Bone marrow (tissue), 2 donors: ENCODE results near the gene MYO1A.
"Not testable (repeated sequence)": the region's sequence is repeated elsewhere in the genome, so short reads cannot be mapped to it uniquely, and the experiment has no call there.

ENCODE experiments used
- DNase-seq, 2 donors: peaks; one replicate each; lab custom pipeline; 2025; lab: John Stamatoyannopoulos, UW

The MYO1A gene

DNA sequence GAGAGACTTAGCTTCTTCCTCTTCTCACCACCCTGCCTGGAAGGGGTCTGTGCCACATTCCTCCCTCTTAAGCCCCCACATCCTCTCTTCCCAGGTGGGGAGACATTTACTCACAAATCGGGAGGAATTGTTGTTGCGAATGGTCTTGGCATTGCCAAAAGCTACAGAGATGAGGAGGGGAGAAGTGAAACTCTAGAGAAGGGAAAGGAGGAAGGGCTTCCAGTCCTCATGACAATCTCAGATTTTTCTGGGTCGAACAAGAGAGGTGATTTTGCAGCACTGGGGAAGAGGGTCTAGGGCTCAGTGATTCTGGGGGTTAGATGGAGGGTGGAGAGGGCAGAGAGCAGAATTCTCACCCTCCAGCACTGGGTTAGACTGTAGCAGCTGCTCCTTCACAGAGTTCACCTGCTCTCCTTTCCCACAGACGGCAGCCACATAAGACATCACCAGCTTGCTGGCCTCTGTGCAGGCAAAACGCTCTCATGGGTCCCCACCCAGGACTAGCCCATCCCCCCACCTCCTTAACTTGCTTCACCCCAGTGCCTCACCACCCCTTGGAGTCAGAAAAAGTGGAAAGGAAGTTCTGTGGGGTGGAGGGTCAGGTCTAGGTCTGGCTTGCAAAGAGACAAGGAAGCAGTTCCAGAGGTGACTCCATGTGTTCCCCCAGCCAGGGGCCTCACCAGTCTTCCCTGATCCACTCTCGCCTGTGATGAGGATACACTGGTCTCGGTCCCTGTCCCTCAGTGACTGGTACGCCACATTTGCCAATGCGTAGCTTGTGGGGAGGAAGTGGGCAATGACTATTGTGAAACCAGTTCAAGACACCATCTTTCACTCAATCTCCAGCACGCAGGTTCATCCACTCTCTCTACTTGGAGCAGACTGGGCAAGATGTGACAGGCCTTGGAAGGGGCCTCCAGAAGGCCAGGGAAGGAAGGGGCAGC lies 2.7 kb downstream of the MYO1A start:
- peak in 1 of 2 donors; percentile 27 for DNase-seq

DNA sequence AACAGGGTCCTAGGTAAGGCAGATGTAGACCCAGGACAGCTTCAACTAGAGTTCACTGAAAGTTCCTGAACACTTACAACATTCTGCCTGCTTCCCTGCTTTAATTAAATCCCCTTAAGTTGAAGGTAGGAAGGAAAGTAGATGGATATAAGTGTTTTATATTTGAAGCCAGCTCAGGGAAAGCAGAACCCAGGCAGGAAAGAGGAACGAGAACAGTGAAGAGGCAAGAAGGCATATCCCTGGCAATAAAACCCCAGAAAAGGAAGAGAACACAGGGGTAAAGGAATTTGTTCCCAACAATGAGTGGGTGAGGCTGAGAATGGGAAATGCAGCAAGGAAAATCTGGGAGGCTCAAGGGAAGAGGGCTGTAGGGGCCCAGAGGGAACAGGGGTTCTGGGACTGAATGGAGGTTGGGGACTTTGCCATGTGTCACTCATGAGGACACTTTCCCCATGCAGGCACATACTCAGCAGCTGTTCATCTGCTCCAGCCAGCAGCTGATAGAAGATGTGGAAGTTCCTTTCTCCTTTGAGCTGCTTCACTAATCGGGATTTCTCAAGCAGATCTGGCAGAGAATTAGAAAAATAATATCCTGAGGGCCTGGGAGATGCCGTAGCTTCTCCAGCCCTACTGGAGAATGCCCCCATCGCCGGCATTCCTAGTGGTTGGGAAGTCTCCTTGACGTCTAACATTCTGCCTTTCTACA lies 3.7 kb downstream of the MYO1A start:
- no peak for DNase-seq

DNA sequence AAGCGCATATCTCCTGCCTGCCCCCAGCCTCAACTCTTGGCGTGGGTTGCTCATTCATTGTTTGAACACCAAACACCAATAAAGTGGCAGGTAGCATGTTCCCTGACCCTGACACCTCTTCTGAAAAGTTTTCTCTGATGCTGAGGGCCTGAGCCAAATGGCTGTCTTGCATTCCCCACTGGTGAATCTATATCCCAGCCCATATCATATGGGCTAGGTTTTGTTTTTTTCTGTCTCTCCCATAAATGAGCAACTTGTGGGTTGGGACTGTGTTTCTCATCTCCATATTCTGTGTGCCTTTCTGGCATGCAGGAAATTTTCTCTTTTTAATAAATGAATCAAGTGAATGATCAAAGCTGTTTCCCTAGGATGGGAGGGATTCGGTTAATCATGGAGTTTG lies 5.0 kb downstream of the MYO1A start:
- no peak for DNase-seq

DNA sequence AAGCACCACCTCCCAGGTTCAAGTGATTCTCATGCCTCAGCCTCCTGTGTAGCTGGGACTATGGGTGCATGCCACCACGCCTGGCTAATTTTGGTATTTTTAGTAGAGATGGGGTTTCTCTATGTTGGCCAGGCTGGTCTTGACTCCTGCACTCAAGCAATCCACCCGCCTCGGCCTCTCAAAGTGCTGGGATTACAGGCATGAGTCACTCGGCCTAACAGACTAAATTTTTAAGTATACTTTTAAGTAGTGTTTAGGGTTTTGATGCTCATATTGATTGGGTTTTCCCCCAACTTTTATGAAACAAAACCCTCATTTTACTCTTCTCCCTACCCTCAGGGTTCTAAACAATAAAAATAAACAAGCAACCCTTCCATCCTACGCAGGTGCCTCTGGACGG lies 5.5 kb downstream of the MYO1A start:
- DNase-seq: no peak

DNA sequence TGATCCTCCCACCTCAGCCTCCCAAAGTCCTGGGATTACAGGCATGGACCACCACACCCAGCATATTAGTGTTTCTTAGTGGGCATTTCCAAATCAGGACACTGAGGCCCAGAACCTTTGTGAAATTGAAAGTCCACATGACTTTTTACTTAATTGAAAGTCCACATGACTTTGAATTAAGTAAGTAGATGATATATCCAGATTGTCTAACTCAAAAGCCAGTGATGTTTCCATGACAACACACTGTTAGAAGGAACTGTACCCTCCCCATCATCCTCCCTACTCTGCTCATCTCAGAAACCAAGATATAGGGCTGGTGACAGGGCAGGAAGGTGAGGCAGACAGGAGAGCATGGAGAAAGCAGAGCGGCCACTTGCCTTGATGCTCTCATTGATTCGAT lies 7.2 kb downstream of the MYO1A start:
- DNase-seq: no peak

DNA sequence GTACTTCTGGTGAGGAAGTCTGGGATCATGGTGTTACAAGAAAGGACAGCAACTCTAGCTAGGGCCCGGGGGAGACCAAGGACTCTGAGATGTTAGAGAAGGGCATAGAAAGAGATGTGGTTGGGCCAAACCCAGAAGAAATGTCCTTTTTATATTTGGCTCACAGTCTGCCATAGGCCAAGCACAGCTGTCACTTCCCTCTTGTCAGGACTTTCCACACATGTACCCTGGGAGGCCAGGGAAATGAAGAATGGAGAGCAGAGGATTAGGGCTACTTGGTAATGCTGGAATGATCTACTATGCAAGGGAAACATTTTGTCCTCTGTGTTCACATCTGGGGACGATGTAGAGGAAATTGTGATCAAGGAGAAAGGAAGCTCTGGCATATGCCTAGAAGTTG lies 9.2 kb downstream of the MYO1A start:
- no peak for DNase-seq

DNA sequence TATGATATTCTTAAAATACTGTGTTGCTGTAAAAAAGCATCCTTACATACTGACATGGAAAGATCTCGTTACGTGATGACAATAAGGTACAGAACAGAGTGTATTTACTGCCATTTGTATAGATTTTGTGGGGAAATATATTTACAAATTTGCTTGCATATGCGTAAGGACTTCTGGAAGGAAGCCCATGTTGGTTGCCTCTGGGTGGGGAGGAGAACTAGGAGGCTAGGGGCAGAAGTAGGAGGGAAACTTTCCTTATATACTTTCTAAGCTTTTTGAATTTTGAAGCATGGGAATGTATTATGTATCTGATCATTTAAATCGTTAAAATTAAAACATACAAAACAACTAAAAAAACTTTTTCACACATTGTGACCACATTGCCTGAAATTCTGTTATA lies 9.7 kb downstream of the MYO1A start:
- no peak for DNase-seq

DNA sequence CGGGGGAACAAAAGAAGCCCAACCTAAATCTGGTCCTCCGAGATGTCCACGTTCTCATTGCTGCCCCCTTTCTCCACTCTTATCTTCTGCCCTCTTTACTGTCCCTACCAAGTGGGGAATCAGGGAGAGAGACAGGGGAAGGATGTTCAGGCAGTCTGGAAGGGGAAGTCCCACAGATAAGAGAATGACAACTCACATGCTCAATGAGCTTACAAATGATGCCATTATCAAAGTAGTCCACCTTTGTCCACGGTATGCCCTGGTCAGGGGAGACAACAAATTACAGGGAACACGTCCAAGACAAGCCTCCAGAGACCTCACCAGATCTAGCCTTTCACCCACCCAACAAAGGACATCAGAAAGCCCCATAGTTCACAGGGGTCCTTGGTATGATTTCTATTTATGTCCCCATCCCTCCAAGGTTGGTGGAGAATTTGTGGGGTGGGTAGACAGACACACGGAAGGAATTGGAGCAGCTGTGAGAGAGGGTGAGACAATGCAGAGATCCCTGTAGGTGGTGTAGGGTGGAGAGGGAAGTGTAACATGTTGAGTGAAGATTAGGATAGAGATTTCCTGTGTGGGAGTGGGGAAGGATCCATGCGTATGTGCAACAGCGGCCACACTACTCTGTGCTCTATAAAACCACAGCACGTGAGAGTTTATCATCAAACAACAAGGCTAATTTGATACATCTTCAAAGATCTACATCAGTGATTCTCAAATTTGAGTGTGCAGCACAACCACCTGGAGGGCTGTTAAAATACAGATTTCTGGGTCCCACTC lies 10.7 kb downstream of the MYO1A start:
- no peak for DNase-seq

DNA sequence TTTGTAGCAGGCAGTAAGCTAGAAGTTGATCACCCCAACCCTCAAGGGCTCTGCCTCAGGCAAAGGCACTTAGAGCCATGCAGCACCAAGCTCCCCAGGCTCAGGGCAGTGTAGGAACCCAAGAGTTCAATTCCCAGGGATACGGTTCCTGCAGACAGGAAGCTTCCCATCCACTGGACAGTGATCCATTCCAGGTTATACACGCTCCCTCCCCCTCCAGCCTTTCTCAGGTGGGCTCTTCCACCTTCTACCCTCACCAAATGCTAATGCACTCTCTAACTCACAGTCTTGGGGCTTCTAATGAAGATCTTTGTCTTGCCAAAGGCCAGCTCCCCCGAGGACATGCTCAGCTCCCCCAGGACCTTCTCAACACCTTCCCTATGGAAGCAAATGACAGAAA lies 12.7 kb downstream of the MYO1A start:
- no peak for DNase-seq

DNA sequence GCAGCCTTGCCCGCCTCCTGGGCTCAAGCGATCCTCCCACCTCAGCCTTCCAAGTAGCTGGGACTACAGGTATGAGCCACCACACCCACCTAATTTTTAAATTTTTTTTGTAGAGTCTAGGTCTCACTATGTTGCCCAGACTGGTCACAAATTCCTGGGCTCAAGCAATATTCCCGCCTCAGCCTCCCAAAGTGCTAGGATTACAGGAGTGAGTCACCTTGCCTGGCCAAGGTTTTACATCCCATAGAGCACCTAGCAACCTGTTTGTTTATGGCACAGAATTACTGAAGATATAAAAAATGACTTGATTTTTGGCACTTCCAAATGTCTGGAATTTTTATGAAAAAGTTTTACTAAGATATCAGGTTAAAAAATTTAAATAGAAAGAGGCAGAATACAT lies 16.5 kb downstream of the MYO1A start:
- DNase-seq: no peak

DNA sequence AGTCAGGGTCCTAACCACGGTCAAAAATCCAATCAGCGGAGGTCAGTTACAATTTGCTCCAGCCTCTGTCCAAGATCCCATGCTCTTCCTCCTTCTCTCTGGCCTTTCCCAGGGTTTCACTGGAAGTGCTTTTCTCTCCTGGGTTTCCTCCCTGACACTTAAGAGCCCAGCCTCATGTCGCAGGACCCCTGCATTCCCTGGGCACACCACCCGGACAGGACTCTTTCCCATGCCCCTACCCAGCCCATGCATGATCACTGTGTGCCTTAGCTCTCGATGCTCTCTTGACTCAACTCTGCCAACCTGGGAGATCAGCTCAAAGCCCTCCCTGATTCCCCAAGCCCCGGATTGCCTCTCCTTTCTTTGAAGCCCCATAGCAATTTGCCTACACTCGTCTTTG lies 18.1 kb downstream of the MYO1A start:
- no peak for DNase-seq

DNA sequence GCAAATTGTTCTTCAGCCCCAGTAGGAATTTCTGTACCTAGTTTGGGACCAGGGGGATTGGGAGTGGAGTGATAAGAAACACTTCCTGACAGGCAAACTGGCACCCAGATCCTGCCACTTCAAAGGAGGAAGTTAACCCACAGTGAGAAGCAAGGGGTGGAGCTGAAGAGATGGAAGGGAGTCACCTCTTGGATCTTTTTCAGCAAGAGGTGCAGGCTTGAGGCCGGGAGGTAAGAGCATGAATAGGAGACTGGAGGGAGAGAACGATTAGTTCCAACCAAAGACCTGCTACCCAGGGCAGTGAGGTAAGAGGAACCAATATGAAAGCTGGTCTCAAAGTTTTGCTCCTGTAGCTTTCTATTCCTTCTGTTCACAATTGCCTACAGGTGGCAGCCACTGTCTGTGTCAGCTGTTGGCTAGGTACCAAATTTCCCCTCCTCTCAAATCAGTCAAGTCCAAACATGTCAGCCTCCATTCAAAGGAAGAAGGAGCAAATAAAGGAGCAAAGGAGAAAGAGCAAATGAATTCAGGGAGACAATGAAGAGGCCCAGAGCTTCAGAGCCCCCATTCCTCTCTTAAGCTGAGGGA lies 18.7 kb downstream of the MYO1A start:
- peak in 1 of 2 donors; percentile 47 for DNase-seq

DNA sequence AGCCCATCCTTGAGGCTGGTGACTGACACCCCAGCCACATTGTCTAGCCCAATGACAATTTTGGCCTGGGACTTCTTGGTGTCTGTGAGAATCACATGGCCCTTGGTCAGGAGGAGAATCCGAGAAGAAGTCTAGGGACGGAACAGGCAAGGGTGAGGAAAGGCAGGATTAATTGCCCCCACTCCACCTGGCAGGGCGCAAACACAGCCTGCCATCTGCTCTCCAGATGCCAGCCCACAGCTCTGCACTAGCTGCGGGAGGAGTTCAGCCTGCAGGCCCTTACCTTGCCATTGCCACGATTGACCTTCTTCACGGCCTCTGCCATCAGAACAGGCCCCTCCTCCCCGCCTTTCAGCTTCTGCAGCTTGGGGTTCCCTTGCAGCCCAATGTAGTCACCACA lies 20.5 kb downstream of the MYO1A start:
- no peak for DNase-seq

DNA sequence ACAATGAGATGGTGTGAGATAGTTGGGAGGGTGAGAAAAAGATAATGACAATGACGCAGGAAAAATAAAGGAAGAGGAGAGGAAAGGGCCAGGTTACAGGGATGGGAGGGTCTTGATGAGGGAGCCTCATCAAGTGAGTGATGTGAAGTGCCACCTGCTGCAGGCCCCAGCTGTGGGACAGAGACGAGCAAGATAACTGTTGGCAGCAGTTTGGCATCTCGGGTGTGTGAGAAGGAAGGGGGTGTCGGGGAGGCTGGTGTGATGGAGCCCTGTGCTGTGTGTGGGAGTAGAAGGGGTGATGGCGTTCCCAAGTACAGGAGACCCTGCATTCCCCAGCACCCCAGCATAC lies 22.1 kb downstream of the MYO1A start:
- no peak for DNase-seq

DNA sequence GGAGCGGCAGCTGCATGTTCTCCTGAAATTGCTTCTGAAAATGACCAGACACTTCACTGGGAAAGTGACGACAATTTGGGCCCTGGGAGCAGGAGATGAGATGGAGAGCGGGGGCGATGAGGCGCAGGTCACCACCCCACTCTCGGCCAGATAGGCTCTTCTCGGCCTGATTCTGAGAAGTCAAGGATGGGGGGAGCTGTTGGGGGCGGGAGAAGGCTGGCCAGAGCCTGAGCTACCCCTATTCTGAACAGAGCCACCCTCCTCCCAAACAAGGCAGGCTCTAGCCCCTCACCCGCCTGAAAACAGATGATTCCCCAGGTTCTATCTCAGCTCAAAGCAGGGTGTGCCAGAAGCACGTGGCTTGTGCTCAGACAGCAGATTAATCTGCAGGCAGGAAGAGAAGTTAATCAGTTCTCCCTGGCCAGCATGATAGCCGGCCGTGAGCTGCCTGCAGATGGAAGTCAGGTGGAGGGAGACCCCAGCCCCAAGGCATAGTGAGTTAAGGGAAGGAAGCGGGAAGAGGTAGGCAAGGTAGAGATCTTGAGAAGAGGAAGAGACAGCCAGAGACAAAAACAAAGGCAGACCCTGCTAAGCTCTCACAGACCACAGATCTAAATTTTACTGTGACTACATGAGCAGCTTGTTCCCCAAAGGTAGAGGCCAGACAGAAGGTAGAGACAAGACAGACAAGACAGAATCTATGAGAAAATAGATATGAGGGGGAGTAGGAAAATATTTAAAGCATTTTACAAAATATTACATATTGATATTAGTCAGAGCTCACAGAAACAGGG lies 22.7 kb downstream of the MYO1A start:
- no peak for DNase-seq

DNA sequence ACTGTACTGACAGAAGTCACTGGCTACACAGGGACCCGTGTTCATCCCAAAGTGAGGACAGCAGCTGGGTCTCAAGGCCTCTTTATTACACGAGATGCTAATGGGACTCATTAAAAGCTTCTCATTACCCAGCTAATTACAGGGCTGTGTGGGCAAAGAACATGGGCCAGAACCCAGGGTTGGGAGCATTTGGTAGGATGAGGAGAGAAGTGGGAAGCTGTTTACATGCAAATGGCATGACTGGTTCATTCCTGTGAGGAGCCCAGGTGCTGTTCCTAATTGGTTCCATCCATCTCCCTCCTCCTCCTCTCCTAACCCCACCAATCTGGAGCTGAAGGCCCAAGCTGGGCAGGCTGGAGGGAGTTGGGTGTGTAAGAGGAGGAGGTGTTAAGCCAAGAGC lies 24.7 kb downstream of the MYO1A start:
- DNase-seq: no peak

DNA sequence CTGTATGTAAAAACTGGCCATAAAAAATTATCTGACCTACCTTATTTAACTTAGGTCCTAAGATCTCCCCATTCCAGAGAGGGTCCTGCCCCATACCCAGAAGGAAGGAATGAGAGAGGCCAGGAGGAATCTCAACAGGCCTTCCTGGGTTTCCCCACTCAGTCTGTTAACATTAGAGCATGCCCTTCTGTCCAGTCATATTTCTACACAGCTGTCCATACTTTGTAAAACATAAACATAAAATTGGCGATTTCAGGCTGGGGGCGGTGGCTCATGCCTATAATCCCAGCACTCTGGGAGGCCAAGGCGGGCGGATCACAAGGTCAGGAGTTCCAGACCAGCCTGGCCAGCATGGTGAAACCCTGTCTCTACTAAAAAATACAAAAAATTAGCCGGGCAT lies 27.6 kb downstream of the MYO1A start:
- DNase-seq: not testable (repeated sequence)

DNA sequence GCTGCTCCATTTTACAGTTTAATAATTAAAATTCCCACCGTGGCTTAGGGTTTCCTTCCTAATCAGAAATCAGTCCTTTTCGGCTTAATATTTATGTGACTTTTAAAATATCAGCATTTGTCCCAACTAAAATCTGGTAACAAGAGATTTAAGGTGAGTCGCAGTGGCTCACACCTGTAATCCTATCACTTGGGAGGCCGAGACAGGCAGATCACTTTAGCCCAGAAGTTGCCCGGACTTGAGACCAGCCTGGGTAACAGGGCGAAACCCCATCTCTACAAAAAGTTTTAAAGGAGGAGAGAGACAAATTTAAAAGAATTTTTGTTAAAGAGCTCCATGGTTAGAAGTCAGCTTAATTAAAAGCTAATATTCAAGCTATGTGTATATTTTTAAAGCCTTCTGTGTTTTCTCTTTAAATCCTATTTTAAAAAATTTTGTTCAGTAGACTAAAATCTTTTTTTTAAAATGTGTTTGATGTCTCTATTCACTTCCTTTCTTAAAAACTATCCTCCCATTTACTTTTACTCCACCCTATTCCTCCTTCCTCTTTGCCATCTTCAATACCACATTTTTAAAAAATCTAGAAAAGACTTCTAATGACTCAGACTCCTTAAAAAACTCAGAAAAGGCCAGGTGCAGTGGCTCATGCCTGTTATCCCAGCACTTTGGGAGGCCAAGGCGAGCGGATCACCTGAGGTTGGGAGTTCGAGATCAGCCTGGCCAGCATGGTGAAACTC lies 29.8 kb downstream of the MYO1A start:
- DNase-seq: no peak

DNA sequence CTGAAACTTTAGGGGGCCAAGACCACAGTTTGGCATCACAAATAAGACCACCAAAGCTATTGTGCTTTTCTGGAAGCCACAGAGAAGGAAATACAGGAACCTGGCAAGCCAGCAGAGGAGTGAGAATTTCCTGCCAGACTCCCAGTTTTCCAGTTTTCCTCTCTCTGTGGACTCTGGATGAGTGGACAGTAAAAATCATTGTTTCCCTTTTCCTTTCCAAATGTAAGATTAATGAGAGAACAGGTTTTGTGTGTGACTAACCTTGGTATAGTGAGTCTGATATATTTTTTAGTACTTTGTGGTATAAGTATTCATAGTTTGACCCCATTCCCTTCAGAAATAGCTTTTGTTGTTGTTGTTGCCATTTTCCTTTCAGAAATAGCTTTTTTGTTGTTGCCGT lies 31.0 kb downstream of the MYO1A start:
- DNase-seq: no peak

DNA sequence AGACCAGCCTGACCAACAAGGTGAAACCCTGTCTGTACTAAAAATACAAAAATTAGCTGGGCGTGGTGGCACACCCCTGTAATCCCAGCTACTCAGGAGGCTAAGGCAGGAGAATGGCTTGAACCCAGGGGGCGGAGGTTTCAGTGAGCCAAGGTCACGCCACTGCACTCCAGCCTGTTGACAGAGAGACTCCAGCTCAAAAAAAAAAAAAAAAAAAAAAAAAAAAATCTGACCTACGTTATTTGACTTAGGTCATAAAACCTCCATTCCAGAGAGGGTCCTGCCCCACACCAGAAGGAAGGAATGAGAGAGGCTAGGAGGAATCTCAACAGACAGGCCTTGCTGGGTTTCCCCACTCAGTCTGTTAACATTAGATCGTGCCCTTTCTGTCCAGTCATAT lies 31.6 kb downstream of the MYO1A start:
- not testable (repeated sequence) for DNase-seq

DNA sequence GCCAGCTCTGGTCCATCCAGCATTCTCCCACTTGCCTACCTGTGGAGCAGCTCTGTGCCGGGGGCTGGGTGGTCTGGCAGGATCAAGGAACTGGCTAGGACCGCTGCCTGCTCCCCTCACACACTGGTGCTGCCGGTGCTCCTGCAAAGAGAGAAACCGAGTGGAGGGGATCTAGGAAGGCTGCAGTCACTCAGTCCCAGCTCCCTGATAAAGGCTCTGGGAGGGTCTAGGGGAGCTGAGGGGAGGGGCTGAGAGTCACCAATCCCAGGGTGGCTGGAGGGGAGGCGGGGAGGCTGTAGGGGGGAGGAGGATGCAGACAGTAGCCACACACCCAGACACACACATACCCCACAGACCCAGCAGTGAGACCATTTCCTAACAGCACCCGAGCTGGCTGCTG lies 33.6 kb downstream of the MYO1A start, which contains the start of gene TAC3:
TAC3 (minus strand) TSS at position 182 of the 400 bp plus-strand sequence. CDS start 732 bp downstream, outside the sequence.
- DNase-seq: no peak
